Measurements from ENCODE around the gene SALL4. TPM values are rescaled to one million over a fixed set of nuclear protein-coding genes. Genes with fewer than 3 reads are reported as not detected.

Gene SALL4
- total RNA-seq, 4 donors from 2014 or later, result 0.13 to 0.34 (median 0.21) TPM; not detected in 1

- DNase-seq (ENCODE audit: low spot score in 2 of 2), result no peak
- H3K4me3 ChIP-seq (ENCODE audit: low read depth, poor library complexity, severe bottlenecking), result no peak overlapping the region
- TF ChIP-seq, protein P1, sequence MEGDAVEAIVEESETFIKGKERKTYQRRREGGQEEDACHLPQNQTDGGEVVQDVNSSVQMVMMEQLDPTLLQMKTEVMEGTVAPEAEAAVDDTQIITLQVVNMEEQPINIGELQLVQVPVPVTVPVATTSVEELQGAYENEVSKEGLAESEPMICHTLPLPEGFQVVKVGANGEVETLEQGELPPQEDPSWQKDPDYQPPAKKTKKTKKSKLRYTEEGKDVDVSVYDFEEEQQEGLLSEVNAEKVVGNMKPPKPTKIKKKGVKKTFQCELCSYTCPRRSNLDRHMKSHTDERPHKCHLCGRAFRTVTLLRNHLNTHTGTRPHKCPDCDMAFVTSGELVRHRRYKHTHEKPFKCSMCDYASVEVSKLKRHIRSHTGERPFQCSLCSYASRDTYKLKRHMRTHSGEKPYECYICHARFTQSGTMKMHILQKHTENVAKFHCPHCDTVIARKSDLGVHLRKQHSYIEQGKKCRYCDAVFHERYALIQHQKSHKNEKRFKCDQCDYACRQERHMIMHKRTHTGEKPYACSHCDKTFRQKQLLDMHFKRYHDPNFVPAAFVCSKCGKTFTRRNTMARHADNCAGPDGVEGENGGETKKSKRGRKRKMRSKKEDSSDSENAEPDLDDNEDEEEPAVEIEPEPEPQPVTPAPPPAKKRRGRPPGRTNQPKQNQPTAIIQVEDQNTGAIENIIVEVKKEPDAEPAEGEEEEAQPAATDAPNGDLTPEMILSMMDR (IDR thresholded peaks at IDR 0.05), result no peak
- TF ChIP-seq POLR2A (IDR thresholded peaks at IDR 0.05), result no peak
- intact Hi-C loops (cut with DNase I; ENCODE audit: low total_unique reads), result no loop called here
- WGBS, 2 donors, result 66 to 69% methylated on average over 13 of the region's 13 CpGs
These were observed 67.2 kb downstream of the SALL4 start for GRCh38 chr20:51734876-51735720.

GRCh38 chr20:51733070-51733469 is 69.3 kb downstream of the SALL4 start:
- no peak overlapping the region for H3K4me3 ChIP-seq (ENCODE audit: low read depth, poor library complexity, severe bottlenecking)
- DNase-seq (ENCODE audit: low spot score in 2 of 2), result no peak
- 92 to 94% methylated on average over 3 of the region's 3 CpGs for WGBS, 2 donors
- no peak for TF ChIP-seq POLR2A (IDR thresholded peaks at IDR 0.05)
- TF ChIP-seq, protein P1 (IDR thresholded peaks at IDR 0.05), result no peak
- intact Hi-C loops (cut with DNase I; ENCODE audit: low total_unique reads), result no loop called here

Other genes with a start within 250 kb of the SALL4 start
- gene ATP9A, start 34.1 kb downstream of the SALL4 start, total RNA-seq, result 10 to 100 TPM; 14.1 to 23.6 (median 16.1) TPM